ENCODE results near the gene NUBPL.
"Not testable (repeated sequence)": the region's sequence is repeated elsewhere in the genome, so short reads cannot be mapped to it uniquely, and the experiment has no call there.

NUBPL gene

DNA sequence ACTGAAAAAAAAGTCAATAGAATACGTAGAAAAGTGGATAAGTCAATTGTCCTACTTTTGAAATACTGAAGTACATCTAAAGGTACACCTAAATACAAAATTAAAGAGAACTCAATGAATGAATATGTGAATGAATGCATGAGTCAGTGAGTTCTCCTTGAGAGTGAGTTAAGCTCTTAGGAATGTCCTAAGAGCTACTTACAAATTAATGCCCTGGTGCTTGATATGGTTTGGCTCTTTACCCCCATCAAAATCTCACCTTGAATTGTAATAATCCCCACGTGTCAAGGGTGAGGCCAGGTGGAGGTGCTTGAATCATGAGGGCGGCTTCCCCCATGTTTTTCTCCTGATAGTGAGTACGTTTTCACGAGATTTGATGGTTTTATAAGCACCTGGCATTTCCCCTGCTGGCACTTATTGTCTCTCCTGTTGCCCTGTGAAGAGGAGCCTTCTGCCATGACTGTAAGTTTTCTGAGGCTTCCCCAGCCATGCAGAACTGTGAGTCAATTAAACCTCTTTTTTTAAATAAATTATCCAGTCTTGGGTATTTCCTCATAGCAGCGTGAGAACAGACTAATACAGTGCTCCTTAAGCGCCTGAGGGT, 323.7 kb downstream of the NUBPL start:
- DNase-seq, result no peak

DNA sequence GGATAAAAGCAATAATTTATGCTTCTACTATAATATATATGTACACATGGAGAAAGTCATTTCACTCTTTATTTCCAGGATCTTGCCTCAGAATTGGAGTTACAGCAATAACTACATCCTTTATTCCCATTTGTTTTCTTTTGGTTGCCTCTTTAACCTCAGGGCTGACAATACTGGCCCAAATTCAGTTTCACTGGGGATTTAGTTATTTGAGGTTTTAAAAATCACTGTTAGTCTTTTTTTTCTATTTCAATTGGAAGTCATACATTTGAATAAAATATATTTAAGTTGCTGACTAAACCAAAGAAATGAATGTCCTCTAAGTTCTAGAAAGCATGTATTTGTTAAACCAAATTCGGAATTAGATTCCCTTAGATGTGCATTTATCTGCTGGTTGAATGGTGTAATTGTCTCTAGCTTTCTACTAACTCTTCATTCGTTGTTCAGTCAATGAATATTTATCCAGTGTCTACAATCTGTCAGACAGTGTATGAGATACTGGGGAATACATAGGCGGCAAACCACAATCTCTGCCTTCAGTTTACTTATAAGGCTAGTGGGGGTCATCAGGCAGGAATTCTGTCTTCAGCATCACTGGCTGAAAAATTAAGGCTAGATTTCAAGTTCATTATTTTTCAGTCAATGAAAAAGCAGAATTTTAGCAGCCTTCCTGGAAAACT, 325.1 kb downstream of the NUBPL start:
- no peak for DNase-seq

DNA sequence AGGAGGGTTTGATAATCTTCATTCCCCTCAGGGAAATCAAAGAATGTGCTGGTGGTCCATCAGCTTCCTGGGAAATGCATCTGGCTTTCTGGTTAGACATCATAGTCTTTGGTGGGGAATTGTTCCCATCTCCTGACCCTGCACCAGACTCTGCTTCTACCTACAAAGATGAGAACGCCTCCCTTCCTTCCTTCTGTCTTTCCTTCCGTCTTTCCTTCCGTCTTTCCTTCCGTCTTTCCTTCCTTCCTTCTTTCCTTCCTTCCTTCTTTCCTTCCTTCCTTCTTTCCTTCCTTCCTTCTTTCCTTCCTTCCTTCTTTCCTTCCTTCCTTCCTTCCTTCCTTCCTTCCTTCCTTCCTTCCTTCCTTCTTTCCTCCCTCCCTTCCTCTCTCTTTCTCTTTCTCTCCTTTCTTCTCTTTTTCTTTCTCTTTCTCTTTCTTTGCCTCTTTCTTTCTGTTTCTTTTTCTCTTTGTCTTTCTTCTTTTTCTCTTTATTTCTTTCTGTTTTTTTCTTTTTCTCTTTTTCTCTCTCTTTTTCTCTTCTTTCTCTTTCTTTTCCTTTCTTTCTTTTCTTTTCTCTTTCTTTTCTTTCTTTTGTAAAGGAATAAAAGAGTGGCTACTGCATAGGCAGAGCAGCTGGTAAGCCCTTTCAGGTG, 326.9 kb downstream of the NUBPL start:
- no peak for DNase-seq

DNA sequence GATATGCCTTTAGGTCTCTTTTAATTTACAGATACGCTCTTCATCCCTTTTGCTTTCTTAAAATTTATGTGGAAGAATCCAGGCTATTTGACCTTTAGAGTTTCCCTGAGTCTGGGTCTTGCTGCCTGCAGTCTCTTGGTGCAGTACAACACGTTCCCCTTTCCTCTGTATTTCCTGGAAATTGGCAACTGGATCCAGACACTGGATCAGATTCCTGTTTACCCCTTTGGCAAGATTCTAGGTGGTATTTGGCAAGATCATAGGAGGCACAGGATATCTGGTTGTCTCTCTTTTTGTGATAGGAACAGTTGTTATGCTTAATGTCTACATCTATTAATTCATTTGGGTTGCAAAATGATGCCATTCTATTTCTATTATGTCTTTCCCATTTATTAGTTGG, 328.1 kb downstream of the NUBPL start:
- DNase-seq, result no peak

DNA sequence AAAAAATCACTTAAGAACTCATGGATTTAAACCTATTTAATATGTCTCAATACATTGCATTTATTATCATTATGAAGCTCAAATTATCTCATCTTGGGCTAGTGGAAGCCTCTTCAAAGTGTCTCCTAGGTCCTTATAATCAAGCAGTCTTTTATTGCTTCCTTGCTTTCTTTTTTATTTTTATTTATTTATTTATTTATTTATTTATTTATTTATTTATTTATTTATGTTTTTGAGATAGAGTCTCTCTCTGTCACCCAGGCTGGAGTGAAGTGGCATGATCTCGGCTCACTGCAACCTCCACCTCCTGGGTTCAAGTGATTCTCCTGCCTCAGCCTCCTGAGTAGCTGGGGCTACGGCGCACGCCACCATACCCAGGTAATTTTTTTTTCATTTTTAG, 329.0 kb downstream of the NUBPL start:
- not testable (repeated sequence) for DNase-seq

DNA sequence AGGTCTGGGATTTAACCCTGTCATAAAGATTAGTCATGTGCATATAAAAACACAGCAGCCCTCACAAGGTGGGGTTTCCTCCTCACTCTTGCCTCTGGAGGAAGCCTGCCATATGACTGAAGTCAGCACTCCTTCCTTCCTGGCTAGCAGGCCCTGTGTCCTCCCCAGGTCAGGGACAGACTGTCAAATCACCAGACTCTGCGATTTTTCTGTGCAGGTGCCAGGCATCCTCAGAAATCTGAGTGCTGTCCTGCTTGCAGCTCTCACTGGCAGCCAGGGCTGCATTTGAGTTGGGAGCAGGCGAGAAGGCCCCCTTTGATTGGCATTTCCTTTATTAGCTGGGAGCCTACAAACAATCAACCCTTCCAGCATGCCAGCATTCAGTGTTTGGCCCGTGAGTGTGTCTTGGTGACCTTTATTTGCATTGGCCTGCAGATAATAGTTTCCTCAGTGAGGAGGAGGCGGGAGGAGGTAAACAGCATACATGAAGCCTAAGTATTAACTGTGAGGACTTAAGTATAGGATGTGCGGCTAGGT, 332.1 kb downstream of the NUBPL start:
- DNase-seq, result peak; percentile 23

DNA sequence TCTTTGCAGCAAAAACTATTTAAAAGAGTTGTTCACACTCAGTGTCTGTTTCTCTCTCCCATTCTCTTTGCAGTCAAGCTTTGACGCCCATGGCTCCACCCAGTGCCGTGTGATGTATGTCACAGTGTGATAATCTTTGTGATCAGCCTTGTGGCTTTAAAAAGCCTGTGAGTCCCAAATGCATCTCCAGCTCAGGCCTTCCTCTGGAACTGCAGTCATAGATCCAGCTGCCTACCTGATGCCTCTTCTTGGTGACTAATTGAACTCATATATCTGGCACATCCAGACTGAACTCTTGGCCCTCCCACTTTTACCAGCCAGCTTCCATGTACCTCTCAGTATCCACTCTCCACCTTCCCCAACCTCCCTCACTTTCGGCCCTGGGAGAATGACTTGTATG, 333.1 kb downstream of the NUBPL start:
- DNase-seq, result no peak

DNA sequence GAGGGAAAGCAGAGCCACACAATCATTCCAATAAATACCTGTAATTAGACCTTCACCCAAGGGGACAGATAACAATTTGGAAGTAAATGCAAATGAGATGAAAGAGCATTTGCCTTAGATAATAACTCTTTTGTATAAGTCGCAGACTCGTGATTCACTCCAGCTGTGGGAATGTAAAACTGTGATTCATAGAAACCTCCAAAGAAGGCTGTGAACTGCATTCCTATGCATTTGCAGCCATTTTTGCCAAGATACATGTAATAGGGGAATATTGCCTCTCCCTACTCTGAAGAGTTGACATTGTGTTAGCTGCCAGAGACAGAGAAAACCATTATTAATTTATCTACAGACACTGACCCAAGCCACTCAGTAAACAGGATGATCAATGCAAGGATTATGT, 334.0 kb downstream of the NUBPL start:
- peak; percentile 18 for DNase-seq

DNA sequence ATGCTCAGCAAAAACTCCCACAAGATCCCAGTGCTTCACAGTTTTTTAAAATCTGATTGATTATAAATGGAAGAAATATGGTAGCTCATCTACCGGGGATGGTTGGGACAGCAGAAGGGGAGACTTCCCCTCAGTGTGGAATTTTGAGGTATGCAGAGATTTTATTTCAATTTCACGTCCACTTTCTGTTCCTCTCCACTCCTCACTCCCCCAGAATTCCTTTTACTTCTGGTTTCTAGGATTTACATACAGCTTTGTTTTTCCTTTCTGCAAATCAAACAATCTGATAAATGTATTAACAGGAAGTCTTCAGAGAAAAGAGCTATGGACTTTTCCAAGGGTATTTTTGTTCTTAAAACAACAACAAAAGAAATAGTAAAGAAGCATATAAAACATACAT, 334.4 kb downstream of the NUBPL start:
- DNase-seq, result no peak

DNA sequence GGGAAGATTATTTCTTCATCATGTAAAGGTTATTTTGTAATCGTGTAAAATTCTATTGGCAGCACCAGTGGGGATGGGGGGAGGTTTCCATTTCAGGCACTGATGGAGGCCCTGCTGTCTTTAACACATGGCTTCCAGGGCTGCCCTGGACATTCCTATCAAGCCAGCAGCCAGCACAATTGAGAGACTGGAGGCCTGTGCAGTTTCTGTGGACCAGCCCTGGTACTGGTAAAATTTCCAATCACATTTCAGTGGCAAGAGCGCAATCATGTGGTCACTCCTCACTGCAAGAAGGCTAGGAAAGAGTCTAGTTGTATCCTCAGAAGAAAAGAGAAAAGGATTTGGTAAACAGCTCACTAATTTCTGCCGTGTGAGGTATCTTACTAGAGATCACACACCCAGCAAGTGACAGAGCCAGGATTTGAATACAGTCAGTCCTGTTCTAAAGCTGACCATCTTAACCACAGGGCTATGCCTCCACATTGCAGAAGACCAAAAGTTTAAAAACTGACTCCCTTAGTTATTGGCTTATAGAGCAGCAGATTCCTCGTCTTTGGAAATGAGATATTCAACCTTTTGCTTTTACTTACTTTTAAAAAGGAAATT, 336.5 kb downstream of the NUBPL start:
- DNase-seq, result no peak

DNA sequence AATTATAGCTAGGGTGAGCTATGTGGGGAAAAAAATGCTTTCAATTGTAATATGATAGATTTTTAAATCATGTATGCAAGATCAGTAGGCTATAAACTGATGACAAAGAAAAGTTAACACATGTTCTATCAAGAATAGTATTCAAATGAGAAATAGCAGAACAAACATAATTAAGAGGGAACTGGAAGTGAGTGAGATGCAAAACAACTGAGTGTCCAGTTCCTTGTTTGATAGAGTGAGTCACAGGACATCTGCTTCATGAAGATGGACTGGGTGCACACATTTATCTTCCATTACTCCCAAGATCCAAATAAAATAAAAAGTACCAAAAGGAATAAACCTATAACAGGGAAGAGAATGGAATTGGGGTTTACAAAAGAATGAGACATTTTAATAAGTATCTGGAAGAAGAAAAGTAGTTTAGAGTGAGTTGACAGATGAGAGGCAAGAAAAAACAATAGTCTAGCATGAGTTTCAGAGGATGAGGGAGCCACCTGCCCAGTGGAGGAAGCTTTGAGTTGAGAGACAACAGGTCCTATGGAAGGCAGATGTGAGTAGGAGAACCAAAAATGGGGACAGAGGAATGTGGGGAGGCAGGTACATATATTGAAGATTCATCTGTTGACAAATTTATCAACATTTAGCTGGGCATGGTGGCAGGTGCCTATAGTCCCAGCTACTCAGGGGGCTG, 337.8 kb downstream of the NUBPL start:
- DNase-seq, result no peak

DNA sequence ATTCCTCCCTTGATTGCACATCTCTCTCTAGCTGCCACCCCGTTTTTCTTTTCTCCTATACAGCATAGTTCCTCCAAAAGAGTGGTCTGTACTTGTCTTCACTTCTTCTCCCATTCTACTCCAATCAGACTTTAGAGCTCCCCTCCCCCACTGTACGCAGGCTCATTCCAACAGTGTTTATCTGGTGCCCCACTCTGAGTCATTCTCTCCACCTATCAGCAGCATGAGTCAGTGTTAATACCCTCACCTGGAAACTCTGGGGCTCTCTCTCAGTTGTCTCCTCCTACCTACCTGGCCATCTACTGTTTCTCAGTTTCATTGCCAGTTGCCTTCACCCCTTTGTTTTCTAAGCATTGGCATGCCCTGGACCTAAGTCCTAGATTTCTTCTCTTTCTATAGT, 340.8 kb downstream of the NUBPL start:
- no peak for DNase-seq

DNA sequence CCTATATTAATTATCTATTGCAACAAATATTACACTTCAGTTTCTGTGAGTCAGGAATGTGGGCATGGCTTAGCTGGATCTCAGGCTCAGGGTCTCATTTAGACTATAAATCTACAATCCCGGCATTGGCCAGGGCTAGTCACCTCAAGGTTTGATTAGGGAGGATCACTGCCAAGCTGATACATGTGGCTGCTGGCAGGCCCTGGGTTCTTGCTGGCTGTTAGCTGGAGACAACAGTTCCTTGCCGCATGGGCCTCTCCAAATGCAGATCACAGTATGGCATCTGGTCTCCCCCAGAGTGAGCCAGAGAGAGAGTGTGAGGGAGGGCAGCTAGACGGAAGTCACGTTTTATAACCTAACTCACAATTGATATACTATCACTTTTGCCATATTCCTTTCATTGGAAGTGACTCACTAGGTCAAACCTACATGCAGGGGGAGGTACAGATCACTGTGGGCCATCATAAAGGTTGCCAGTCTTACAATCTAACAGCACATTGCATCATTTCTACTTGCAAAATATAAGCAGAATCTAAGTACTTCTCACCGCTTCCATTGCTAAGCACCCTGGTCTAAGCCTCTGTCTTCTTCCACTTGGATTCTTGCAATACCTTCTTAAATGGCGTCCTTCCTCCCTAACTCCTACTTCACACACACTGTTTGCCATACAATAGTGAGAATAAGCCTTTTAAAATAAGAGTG, 341.9 kb downstream of the NUBPL start:
- no peak for DNase-seq

DNA sequence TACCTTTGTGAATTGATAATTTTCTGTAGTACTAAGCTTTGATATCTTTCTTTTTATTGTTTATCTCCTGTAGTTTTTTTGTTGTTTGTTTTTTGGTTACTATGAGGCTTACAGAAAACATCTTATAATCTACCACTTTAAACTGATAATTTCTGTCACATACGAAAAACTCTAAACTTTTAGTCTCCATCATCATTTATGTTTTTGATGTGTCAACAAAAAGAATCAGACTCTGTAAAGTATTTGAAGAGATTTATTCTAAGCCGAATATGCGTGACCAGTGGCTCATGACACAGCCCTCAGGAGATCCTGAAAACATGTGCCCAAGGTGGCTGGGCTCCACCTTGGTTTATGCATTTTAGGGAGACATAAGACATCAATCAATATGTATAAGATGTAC, 348.8 kb downstream of the NUBPL start:
- DNase-seq, result no peak

Data from eye (tissue), 1 donor.